ENCODE measurements around the gene OOSP1.

DNA sequence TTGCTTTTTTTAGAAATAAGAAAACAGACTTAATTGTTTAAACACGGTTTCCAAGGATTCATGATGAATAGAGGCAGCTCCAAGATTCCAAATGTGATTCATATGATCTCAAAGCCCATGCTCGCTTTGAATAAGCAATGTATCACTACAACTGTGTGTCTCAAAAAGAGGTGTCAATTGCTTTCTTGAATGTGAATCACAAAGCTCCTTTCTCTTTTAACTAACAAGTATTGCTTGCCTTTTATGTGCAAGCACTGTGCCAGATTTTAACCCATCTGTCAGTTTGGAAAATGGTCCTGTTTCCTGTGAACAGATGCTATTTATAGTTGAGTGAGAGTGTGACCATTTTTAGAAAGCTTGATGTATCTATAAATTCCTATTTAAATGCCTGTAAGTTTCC lies 6.5 kb downstream of the OOSP1 start:
- TF ChIP-seq, protein P1, sequence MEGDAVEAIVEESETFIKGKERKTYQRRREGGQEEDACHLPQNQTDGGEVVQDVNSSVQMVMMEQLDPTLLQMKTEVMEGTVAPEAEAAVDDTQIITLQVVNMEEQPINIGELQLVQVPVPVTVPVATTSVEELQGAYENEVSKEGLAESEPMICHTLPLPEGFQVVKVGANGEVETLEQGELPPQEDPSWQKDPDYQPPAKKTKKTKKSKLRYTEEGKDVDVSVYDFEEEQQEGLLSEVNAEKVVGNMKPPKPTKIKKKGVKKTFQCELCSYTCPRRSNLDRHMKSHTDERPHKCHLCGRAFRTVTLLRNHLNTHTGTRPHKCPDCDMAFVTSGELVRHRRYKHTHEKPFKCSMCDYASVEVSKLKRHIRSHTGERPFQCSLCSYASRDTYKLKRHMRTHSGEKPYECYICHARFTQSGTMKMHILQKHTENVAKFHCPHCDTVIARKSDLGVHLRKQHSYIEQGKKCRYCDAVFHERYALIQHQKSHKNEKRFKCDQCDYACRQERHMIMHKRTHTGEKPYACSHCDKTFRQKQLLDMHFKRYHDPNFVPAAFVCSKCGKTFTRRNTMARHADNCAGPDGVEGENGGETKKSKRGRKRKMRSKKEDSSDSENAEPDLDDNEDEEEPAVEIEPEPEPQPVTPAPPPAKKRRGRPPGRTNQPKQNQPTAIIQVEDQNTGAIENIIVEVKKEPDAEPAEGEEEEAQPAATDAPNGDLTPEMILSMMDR (IDR thresholded peaks at IDR 0.05), result no peak
- no peak for TF ChIP-seq POLR2A (IDR thresholded peaks at IDR 0.05)

Data from testis (tissue), 2 donors.